ENCODE data around the gene KLC1.
A peak's percentile ranks its signal among the peaks of the same experiment; 100 is the strongest.

KLC1 gene

DNA sequence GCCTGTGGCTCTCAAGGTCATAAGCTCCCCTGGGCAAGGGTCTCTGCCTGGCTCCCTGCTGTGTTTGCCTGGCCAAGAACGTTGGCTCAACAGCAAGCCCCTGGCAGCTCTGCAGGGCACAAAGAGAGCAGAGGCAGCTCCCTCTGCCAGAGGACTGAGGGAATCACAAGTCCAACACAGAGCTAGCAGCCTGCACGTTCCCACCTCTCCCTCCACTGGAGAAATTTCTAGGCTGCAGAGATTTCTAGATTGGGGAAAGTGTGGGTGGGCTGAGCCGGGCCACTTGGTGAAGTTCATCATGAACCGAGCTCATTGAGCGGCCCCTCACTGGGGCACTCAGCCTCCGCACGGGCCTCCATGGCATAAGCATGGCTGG, 106.4 kb downstream of the KLC1 start:
- Histone ChIP-seq H3K36me3 (ENCODE audit: insufficient read depth, low read length) (peaks cover 27% of the 10 kb centered on the region; the same call in 1 of the 2 replicates), H3K9me3 (ENCODE audit: low read depth, low read length) (no peaks in the 10 kb centered on the region), H3K27ac (peak overlapping the region; percentile 72), H3K4me3 (no peak overlapping the region), H3K9ac (ENCODE audit: insufficient read length) (no peak overlapping the region)
- TF ChIP-seq POLR2AphosphoS5 (IDR thresholded peaks at IDR 0.05; ENCODE audit: borderline replicate concordance, low read depth, low read length) (no peak), FOXP2 (optimal IDR thresholded peaks at IDR 0.05; ENCODE audit: control extremely low read depth, extremely low read length, insufficient read depth) (no peak), EZH2 (IDR thresholded peaks at IDR 0.05) (no peak)
- DNase-seq (ENCODE audit: low read depth, low spot score), result no peak

DNA sequence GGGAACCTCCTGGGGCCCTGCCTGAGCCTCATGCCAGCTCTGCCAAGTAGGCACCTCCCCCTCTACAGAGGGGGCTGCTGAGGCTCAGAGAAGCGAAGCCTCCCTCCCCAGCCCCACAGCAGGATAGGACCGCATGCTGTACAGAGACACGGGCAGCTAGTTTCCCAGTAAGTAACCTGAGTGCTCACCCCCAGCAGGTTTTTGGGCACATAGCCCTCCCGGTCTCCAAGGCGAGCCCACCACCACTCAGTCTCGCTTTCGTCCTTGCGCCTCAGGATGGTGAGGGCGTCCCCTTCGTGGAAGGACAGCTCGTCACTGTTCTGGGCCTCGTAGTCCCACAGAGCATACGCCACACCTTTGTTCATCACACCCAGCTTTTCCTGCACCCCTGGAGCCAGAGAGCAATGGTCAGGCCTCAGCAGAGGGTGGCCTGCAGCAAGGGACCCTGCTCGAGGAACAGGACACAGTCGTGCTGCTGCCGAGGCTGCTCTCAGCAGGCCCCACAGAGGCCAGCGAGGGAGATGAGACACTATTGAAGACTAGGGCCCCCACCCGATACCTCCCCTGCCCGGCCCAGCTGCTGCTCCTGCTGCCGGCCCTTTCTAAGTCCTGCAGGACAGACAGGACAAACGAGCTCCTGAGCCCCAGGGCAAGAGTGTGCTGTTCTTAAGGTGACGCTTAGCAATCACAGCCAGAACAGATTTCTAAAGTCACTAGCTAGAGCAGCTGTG, 107.0 kb downstream of the KLC1 start:
- Histone ChIP-seq H3K36me3 (ENCODE audit: insufficient read depth, low read length) (peaks cover 26% of the 10 kb centered on the region; the same call in 1 of the 2 replicates), H3K4me3 (no peak overlapping the region), H3K9me3 (ENCODE audit: low read depth, low read length) (no peaks in the 10 kb centered on the region), H3K27ac (peak overlapping the region; percentile 72; the same call in 1 of the 2 replicates), H3K9ac (ENCODE audit: insufficient read length) (no peak overlapping the region)
- TF ChIP-seq FOXP2 (optimal IDR thresholded peaks at IDR 0.05; ENCODE audit: control extremely low read depth, extremely low read length, insufficient read depth), result no peak
- no peak for TF ChIP-seq EZH2 (IDR thresholded peaks at IDR 0.05)
- TF ChIP-seq POLR2AphosphoS5 (IDR thresholded peaks at IDR 0.05; ENCODE audit: borderline replicate concordance, low read depth, low read length), result no peak
- no peak for DNase-seq (ENCODE audit: low read depth, low spot score)

DNA sequence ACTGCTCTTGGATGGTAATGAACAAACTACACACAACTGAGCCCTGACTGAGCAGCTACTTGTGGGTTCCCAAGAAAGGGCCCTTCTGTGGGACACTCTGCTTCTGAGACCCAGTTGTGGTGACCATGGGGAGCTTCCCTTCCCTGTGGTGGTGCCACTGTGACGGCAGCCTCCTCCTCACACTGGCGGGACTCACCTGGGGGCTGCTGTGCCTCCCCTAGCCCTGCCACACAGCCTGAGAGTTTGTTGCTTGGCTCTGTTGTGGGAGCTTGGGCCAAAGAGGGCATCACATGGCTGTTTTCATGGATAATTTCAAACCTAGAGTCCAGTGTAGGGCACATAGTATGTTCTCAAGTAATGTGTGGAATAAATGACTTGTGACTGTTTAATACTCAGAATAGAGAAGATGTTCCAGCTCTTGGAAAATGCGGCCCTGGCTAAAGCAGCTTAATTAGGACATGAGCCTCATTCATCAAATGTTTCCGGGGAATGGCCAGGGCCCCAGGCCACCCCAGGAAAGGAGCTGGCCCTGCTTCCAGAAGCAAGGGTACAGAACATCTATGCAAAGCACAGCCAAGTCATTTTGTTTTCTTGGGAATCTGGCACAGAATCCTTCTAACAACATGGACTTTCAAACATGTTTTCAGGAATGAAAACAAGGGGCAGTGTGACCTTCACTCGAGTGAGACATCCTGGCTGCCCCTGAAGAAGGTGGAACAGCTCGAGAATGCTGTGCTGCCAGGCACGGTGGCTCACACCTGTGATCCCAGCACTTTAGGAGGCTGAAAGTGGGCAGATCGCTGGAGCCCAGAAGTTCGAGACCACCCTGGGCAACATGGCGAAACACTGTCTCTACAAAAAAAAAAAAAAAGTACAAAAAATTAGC, 107.8 kb downstream of the KLC1 start:
- peaks cover 22% of the 10 kb centered on the region; the same call in 1 of the 2 replicates for H3K36me3 ChIP-seq (ENCODE audit: insufficient read depth, low read length)
- no peak for TF ChIP-seq FOXP2 (optimal IDR thresholded peaks at IDR 0.05; ENCODE audit: control extremely low read depth, extremely low read length, insufficient read depth)
- no peak for TF ChIP-seq EZH2 (IDR thresholded peaks at IDR 0.05)
- no peak for TF ChIP-seq POLR2AphosphoS5 (IDR thresholded peaks at IDR 0.05; ENCODE audit: borderline replicate concordance, low read depth, low read length)
- no peak for DNase-seq (ENCODE audit: low read depth, low spot score)

DNA sequence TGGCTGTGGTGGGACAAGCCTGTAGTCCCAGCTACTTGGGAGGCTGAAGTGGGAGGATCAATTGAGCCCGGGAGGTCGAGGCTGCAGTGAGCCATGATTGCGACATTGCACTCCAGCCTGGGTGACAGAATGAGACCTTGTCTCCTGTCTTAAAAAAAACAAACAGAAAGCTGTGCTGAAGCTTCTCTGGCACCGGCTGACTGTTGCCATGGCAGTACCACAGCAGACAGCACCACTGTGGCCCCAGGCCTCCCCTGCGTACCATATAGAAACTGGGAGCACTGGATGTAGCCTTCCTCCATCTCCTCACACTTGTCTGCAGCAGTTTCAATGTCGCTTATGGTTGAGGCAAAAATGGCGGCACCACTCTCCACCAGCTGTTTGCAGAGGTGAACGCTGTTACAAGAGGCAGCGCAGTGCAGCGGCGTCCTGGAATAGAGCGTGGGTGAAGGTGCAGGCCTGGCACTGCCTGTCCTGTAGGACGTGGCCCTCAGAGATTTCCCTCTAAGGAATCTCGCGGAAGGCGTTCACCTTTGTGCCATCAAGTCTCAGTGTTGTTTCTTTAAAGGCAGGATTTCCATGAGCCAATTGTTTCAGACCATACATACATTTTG, 108.5 kb downstream of the KLC1 start:
- TF ChIP-seq FOXP2 (optimal IDR thresholded peaks at IDR 0.05; ENCODE audit: control extremely low read depth, extremely low read length, insufficient read depth) (no peak), POLR2AphosphoS5 (IDR thresholded peaks at IDR 0.05; ENCODE audit: borderline replicate concordance, low read depth, low read length) (no peak), EZH2 (IDR thresholded peaks at IDR 0.05) (no peak)
- Histone ChIP-seq H3K9me3 (ENCODE audit: low read depth, low read length) (no peaks in the 10 kb centered on the region), H3K36me3 (ENCODE audit: insufficient read depth, low read length) (peaks cover 24% of the 10 kb centered on the region; the same call in 1 of the 2 replicates), H3K27ac (no peak overlapping the region), H3K4me3 (no peak overlapping the region), H3K9ac (ENCODE audit: insufficient read length) (no peak overlapping the region)
- DNase-seq (ENCODE audit: low read depth, low spot score), result no peak

More for the DNA sequence above, 107.8 kb downstream of the KLC1 start:
- Histone ChIP-seq H3K4me3 (no peak overlapping the region), H3K9me3 (ENCODE audit: low read depth, low read length) (no peaks in the 10 kb centered on the region), H3K27ac (0 out of 2 replicates have a peak overlapping the region, but pooled peaks have one; percentile 72), H3K9ac (ENCODE audit: insufficient read length) (no peak overlapping the region)

DNA sequence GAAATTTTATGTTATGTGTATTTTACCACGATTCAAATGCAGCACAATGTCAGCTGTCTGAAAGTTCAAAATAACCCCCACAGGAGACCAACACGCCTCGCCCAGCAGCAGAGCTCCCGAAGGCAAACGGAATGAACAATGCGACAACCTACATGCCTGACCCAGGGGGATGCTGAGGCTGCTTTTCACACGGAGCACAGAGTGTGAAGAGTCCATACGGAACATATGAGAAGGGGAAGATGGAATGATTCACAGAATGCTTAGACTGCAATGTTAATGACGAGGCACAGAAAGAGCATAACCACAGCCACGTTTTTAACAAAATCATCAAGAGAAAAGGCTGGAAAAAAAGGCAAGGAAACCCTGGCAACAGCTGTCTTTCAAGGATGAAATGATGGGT, 109.2 kb downstream of the KLC1 start:
- peaks cover 19% of the 10 kb centered on the region; the same call in 1 of the 2 replicates for H3K36me3 ChIP-seq (ENCODE audit: insufficient read depth, low read length)
- H3K9me3 ChIP-seq (ENCODE audit: low read depth, low read length), result no peaks in the 10 kb centered on the region
- H3K4me3 ChIP-seq, result no peak overlapping the region
- no peak overlapping the region for H3K9ac ChIP-seq (ENCODE audit: insufficient read length)
- TF ChIP-seq POLR2AphosphoS5 (IDR thresholded peaks at IDR 0.05; ENCODE audit: borderline replicate concordance, low read depth, low read length) (no peak), FOXP2 (optimal IDR thresholded peaks at IDR 0.05; ENCODE audit: control extremely low read depth, extremely low read length, insufficient read depth) (no peak)
- no peak for DNase-seq (ENCODE audit: low read depth, low spot score)
- no peak overlapping the region for H3K27ac ChIP-seq

DNA sequence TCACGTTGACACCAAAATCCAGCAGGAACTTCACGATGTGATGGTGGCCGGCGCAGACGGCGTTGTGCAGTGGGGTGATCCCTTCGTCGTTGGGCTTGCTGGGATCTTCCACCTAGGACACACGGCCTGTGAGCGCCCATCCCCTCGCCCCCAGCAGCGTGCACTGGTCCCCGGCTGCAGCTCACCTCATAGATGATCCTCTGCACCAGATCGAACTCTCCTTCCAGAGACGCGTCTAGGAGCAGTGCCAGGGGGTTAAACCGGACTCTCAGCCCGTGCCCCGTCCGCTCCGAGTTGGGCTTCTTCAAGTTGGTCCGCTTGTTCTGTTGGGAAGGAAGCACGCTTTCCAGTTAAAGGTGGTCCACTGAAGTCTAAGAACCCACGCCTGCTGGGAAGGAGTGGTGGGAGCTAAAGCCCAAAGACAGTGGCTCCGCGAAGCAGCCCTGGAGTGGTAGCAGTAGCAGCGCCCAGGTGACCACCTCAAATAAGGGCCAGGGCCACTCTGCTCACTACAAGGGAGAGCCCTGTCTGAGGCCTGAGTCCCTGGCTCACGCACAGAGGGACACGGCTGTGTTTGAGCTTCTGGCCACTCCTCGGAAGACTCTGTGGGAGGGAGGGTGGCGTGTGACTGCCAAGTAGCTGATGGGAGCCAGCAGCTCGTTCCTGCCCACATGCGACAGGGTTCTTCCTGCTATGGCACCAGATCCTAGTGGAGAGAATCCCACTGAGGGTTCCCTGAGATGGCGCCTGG, 109.9 kb downstream of the KLC1 start:
- H3K36me3 ChIP-seq (ENCODE audit: insufficient read depth, low read length), result peaks cover 13% of the 10 kb centered on the region; the same call in 1 of the 2 replicates
- TF ChIP-seq POLR2AphosphoS5 (IDR thresholded peaks at IDR 0.05; ENCODE audit: borderline replicate concordance, low read depth, low read length), result no peak
- TF ChIP-seq EZH2 (IDR thresholded peaks at IDR 0.05), result no peak
- TF ChIP-seq FOXP2 (optimal IDR thresholded peaks at IDR 0.05; ENCODE audit: control extremely low read depth, extremely low read length, insufficient read depth), result no peak
- no peak for DNase-seq (ENCODE audit: low read depth, low spot score)
- no peak overlapping the region for H3K4me3 ChIP-seq
- H3K27ac ChIP-seq, result no peak overlapping the region
- H3K9me3 ChIP-seq (ENCODE audit: low read depth, low read length), result no peaks in the 10 kb centered on the region
- H3K9ac ChIP-seq (ENCODE audit: insufficient read length), result no peak overlapping the region

DNA sequence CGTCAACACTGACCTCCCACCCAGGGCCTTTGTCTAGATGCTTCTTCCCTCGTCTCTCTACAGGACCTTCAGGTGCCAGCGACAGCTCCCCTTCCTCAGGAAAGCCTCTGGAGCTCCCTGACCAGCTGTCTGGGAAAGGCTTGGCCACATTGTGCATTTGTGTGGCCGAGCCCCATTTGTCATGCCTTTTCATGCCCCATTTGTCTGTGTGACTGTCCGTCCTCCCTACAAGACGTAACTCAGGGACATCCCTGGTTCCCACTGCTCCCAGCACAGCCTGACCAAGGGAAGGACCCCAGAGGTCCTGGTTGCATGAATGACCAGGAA, 110.4 kb downstream of the KLC1 start:
- H3K9me3 ChIP-seq (ENCODE audit: low read depth, low read length), result no peaks in the 10 kb centered on the region
- H3K27ac ChIP-seq, result no peak overlapping the region
- TF ChIP-seq FOXP2 (optimal IDR thresholded peaks at IDR 0.05; ENCODE audit: control extremely low read depth, extremely low read length, insufficient read depth), result no peak
- TF ChIP-seq EZH2 (IDR thresholded peaks at IDR 0.05), result no peak
- TF ChIP-seq POLR2AphosphoS5 (IDR thresholded peaks at IDR 0.05; ENCODE audit: borderline replicate concordance, low read depth, low read length), result no peak
- H3K9ac ChIP-seq (ENCODE audit: insufficient read length), result no peak overlapping the region
- no peak for DNase-seq (ENCODE audit: low read depth, low spot score)
- no peak overlapping the region for H3K4me3 ChIP-seq
- H3K36me3 ChIP-seq (ENCODE audit: insufficient read depth, low read length), result peaks cover 10% of the 10 kb centered on the region; the same call in 1 of the 2 replicates

Data from SK-N-MC (cell line).